ENCODE data around the gene TAF7. TPM values are rescaled to one million over a fixed set of nuclear protein-coding genes. Genes with fewer than 3 reads are reported as not detected.
A peak's percentile ranks its signal among the peaks of the same experiment; 100 is the strongest.
"Not testable (repeated sequence)": the region's sequence is repeated elsewhere in the genome, so short reads cannot be mapped to it uniquely, and the experiment has no call there.

The TAF7 gene
- total RNA-seq, 2 experiments from 2014 or later: 56.2 to 58.1 TPM

DNA sequence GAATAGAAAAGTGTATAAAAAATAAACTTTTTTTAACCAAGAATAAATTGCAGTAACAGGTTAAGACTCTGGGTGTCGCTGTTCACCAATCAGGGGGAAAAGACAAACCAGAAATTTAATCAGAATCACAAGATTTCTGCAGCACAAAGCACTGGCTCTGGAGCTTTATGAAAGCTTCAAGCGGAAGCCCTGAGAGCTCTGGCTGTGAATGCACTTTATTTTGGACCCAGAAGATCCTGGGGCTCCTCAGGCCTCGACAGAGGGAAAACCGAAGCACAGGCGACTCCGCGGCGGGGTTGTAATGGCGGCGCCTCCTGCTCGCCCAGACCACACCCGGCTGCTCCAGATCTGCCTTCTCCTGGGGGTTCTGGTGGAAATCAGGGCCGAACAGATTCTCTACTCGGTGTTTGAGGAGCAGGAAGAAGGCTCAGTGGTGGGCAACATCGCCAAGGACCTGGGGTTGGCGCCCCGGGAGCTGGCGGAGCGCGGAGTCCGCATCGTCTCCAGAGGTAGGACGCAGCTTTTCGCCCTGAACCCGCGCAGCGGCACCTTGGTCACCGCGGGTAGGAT, 34.4 kb upstream of the TAF7 start, which contains the start of gene PCDHGA4:
TSS of gene PCDHGA4 (plus strand) at position 122 of the 570 bp plus-strand sequence. CDS start at position 209, 87 bp downstream.
- H3K27ac Mint-ChIP-seq: no peak within 1 kb of the TSS
- no peaks in the 10 kb centered on the region for H3K4me1 Mint-ChIP-seq (ENCODE audit: low read depth)
- no peak for ATAC-seq
- no peak for DNase-seq
- TF ChIP-seq, protein P1, sequence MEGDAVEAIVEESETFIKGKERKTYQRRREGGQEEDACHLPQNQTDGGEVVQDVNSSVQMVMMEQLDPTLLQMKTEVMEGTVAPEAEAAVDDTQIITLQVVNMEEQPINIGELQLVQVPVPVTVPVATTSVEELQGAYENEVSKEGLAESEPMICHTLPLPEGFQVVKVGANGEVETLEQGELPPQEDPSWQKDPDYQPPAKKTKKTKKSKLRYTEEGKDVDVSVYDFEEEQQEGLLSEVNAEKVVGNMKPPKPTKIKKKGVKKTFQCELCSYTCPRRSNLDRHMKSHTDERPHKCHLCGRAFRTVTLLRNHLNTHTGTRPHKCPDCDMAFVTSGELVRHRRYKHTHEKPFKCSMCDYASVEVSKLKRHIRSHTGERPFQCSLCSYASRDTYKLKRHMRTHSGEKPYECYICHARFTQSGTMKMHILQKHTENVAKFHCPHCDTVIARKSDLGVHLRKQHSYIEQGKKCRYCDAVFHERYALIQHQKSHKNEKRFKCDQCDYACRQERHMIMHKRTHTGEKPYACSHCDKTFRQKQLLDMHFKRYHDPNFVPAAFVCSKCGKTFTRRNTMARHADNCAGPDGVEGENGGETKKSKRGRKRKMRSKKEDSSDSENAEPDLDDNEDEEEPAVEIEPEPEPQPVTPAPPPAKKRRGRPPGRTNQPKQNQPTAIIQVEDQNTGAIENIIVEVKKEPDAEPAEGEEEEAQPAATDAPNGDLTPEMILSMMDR (IDR thresholded peaks at IDR 0.05): peak; percentile 58
- ChIA-PET POLR2A (no interaction called here), CTCF (interaction anchor here (0.8 to 2.2 kb wide), 13 partner anchors 9 to 202 kb away, joined by 3 to 8 read pairs (median 4); partner anchors contain the start of genes PCDHGA1, PCDHGA3, PCDHGA5 and PCDHGB3)
- peaks cover 16% of the 10 kb centered on the region for H3K36me3 Mint-ChIP-seq (ENCODE audit: low read depth)
- intact Hi-C loops (cut with micrococcal nuclease): no loop called here
- H3K27me3 Mint-ChIP-seq: peaks cover 60% of the 10 kb centered on the region
- H3K9me3 Mint-ChIP-seq: peaks cover 25% of the 10 kb centered on the region
- no peak within 1 kb of the TSS for H3K4me3 Mint-ChIP-seq

DNA sequence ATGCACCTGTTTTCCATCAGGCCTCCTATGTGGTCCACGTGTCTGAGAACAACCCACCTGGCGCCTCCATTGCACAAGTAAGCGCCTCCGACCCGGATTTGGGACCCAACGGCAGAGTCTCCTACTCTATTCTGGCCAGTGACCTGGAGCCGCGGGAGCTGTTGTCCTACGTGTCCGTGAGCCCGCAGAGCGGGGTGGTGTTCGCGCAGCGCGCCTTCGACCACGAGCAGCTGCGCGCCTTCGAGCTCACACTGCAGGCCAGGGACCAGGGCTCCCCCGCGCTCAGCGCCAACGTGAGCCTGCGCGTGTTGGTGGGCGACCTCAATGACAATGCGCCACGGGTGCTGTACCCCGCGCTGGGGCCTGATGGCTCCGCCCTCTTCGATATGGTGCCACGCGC, 31.0 kb upstream of the TAF7 start:
- peaks cover 23% of the 10 kb centered on the region for H3K9me3 Mint-ChIP-seq
- intact Hi-C loops (cut with micrococcal nuclease): no loop called here
- peaks cover 62% of the 10 kb centered on the region for H3K27me3 Mint-ChIP-seq
- TF ChIP-seq, protein P1 (IDR thresholded peaks at IDR 0.05): no peak
- no peak for ATAC-seq
- H3K4me1 Mint-ChIP-seq (ENCODE audit: low read depth): no peaks in the 10 kb centered on the region
- H3K36me3 Mint-ChIP-seq (ENCODE audit: low read depth): peaks cover 14% of the 10 kb centered on the region
- no peak overlapping the region for H3K4me3 Mint-ChIP-seq
- ChIA-PET CTCF (interaction anchor here (1.1 to 2.8 kb wide), 4 partner anchors 18 to 213 kb away, joined by 3 to 8 read pairs (median 6); partner anchors contain the start of genes PCDHGB3 and TAF7), POLR2A (no interaction called here)
- no peak overlapping the region for H3K27ac Mint-ChIP-seq
- DNase-seq: no peak

DNA sequence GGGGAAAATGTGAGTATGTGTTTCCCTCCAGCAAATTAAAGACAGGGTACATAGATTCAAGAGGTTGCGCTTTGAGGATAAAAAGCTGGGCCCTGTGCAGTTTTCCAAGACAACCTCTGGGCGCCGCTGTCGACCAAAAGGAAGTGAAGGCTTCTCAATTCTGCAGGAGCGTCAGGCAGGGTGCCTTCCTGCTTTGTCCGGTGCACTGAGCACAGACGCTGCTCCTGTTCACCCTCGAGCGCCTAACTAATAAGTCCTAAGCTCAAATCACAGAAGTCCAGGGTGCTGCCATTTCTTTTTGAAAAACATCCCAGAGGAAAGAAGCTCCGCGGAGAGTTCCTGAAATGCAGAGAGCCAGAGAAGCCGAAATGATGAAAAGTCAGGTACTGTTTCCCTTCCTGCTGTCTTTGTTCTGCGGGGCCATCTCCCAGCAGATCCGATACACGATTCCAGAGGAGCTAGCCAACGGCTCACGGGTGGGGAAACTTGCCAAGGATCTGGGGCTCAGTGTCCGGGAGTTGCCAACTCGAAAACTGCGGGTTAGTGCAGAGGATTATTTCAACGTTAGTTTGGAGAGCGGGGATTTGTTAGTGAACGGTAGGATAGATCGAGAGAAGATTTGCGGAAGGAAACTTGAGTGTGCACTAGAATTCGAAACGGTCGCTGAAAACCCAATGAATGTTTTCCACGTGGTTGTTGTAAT, 29.5 kb upstream of the TAF7 start, which contains the start of gene PCDHGB1:
TSS of gene PCDHGB1 (plus strand) at position 183 of the 703 bp plus-strand sequence. CDS start at position 345, 162 bp downstream.
- ChIA-PET CTCF (interaction anchor here (1.0 to 2.8 kb wide), 11 partner anchors 10 to 214 kb away, joined by 3 to 8 read pairs (median 5); partner anchors contain the start of genes PCDHGA10, PCDHGB2, PCDHGB3 and TAF7), POLR2A (no interaction called here)
- DNase-seq (peak; percentile 56), ATAC-seq (peak; percentile 60)
- H3K36me3 Mint-ChIP-seq (ENCODE audit: low read depth): peaks cover 16% of the 10 kb centered on the region
- peaks cover 53% of the 10 kb centered on the region for H3K27me3 Mint-ChIP-seq
- peaks cover 18% of the 10 kb centered on the region for H3K9me3 Mint-ChIP-seq
- H3K27ac Mint-ChIP-seq: no peak within 1 kb of the TSS
- TF ChIP-seq, protein P1 (IDR thresholded peaks at IDR 0.05): peak; percentile 33
- intact Hi-C loops (cut with micrococcal nuclease): no loop called here
- H3K4me3 Mint-ChIP-seq: no peak within 1 kb of the TSS
- no peaks in the 10 kb centered on the region for H3K4me1 Mint-ChIP-seq (ENCODE audit: low read depth)

DNA sequence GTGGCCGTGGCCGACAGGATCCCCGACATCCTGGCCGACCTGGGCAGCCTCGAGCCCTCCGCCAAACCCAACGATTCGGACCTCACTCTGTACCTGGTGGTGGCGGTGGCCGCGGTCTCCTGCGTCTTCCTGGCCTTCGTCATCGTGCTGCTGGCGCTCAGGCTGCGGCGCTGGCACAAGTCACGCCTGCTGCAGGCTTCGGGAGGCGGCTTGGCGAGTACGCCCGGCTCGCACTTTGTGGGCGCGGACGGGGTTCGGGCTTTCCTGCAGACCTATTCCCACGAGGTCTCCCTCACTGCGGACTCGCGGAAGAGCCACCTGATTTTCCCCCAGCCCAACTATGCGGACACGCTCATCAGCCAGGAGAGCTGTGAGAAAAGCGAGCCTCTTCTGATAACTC, 25.4 kb upstream of the TAF7 start:
- H3K4me1 Mint-ChIP-seq (ENCODE audit: low read depth); H3K27ac Mint-ChIP-seq; DNase-seq; intact Hi-C loops (cut with micrococcal nuclease); ATAC-seq; H3K4me3 Mint-ChIP-seq: not testable (repeated sequence)
- H3K36me3 Mint-ChIP-seq (ENCODE audit: low read depth): peaks cover 14% of the 10 kb centered on the region
- peaks cover 32% of the 10 kb centered on the region for H3K9me3 Mint-ChIP-seq
- POLR2A ChIA-PET: interaction anchor here (1.1 kb wide), 1 partner anchor 103 kb away, joined by 3 read pairs; no protein-coding TSS in a partner anchor
- CTCF ChIA-PET: interaction anchor here (1.5 kb wide), 1 partner anchor 9 kb away, joined by 3 read pairs; no protein-coding TSS in a partner anchor
- H3K27me3 Mint-ChIP-seq: peaks cover 52% of the 10 kb centered on the region

DNA sequence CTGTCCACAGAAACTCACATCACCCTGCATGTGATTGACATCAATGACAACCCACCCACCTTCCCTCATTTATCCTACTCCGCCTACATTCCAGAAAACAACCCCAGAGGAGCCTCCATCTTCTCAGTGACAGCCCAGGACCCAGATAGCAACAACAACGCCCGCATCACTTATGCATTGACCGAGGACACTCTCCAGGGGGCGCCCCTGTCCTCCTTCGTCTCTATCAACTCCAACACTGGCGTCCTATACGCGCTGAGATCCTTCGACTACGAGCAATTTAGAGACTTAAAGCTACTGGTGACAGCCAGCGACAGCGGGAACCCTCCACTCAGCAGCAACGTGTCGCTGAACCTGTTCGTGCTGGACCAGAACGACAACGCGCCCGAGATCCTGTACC, 24.7 kb upstream of the TAF7 start:
- intact Hi-C loops (cut with micrococcal nuclease): no loop called here
- CTCF ChIA-PET: interaction anchor here (1.5 kb wide), 2 partner anchors 10 to 136 kb away, joined by 3 read pairs; no protein-coding TSS in a partner anchor

More for the DNA sequence above, 24.7 kb upstream of the TAF7 start:
- peaks cover 11% of the 10 kb centered on the region for H3K36me3 Mint-ChIP-seq (ENCODE audit: low read depth)
- peaks cover 32% of the 10 kb centered on the region for H3K9me3 Mint-ChIP-seq
- no peak overlapping the region for H3K27ac Mint-ChIP-seq
- H3K27me3 Mint-ChIP-seq: peaks cover 47% of the 10 kb centered on the region
- H3K4me1 Mint-ChIP-seq (ENCODE audit: low read depth): no peaks in the 10 kb centered on the region
- POLR2A ChIA-PET: no interaction called here
- no peak overlapping the region for H3K4me3 Mint-ChIP-seq
- TF ChIP-seq, protein P1 (IDR thresholded peaks at IDR 0.05): no peak
- no peak for ATAC-seq
- no peak for DNase-seq
